Mucosa of descending colon (tissue), 3 donors: ENCODE results near the gene CCDC50. TPM values are rescaled to one million over a fixed set of nuclear protein-coding genes. Genes with fewer than 3 reads are reported as not detected.

ENCODE experiments used
- ATAC-seq: fragments of 200-7000 bp; cut with Tn5 transposase; one replicate; pipeline ENCODE4 v1.9.1; 2020; ENCODE audit warnings: mild to moderate bottlenecking, moderate library complexity
- DNase-seq, 3 donors: peaks; one replicate each; pipeline ENCODE4 v3.0.0-alpha.2; 2020
- H3K36me3 ChIP-seq: fragments of 200-600 bp; one replicate; pipeline ENCODE4 v1.8.0; 2021; ENCODE audit warnings: low read depth, mild to moderate bottlenecking
- H3K4me1 ChIP-seq: fragments of 200-600 bp; one replicate; pipeline ENCODE4 v1.8.0; 2021; ENCODE audit warnings: low read depth, mild to moderate bottlenecking
- H3K4me3 ChIP-seq: fragments of 200-600 bp; one replicate; pipeline ENCODE4 v1.8.0; 2021; ENCODE audit warnings: mild to moderate bottlenecking
- H3K9me3 ChIP-seq: fragments of 200-600 bp; one replicate; pipeline ENCODE4 v1.8.0; 2021; ENCODE audit warnings: mild to moderate bottlenecking
- CTCF ChIP-seq: fragments of 200-600 bp; IDR thresholded peaks from one replicate; pipeline ENCODE4 v1.8.0; 2022; ENCODE audit warnings: antibody characterized with exemption, mild to moderate bottlenecking
- intact Hi-C, 2 donors: fragments of 100-400 bp; cut with DNase I in 1 of 2; cut with micrococcal nuclease in 1 of 2; formaldehyde crosslinking; loops; one replicate each; pipeline versions ENCODE4 v1.11.0 to v1.11.1; 2022; cut with DNase I, micrococcal nuclease
- total RNA-seq, 3 donors: library from RNA; stranded (reverse); fragmentation: NEBNext Ultra II Directional in 2 of 3; extraction: Animal tissue kit (Norgen Biotek cat#: 25700) in 2 of 3; gene quantifications; one replicate each; pipeline versions ENCODE4 v1.2.1 to v1.2.4, GENCODE V29; 2021 to 2023
- donor health status: DM: no; HTN: no; CAD: no; lungs with moderate emphysema.
- donor health status: DM: no; HTN: no; CAD: no.
- donor health status: DM: no; HTN: yes; CAD: no.

The CCDC50 gene
- total RNA-seq, 3 donors from 2014 or later: 41.8 to 89.8 (median 60.2) TPM

GRCh38 chr3:191366675-191367074 is 37.5 kb downstream of the CCDC50 start:
- no peak for TF ChIP-seq CTCF
- no peak for DNase-seq
- no peak overlapping the region for H3K4me3 ChIP-seq
- no peaks in the 10 kb centered on the region for H3K9me3 ChIP-seq
- no peaks in the 10 kb centered on the region for H3K36me3 ChIP-seq
- no peaks in the 10 kb centered on the region for H3K4me1 ChIP-seq
- intact Hi-C loops: no loop called here
- no peak for ATAC-seq

GRCh38 chr3:191368755-191369615 is 39.8 kb downstream of the CCDC50 start:
- TF ChIP-seq CTCF: no peak
- Histone ChIP-seq H3K4me1 (no peaks in the 10 kb centered on the region), H3K4me3 (no peak overlapping the region), H3K9me3 (no peaks in the 10 kb centered on the region), H3K36me3 (no peaks in the 10 kb centered on the region)
- no peak for ATAC-seq
- DNase-seq: no peak
- intact Hi-C loops: no loop called here

- Histone ChIP-seq H3K4me3 (no peak overlapping the region), H3K36me3 (no peaks in the 10 kb centered on the region), H3K9me3 (no peaks in the 10 kb centered on the region), H3K4me1 (no peaks in the 10 kb centered on the region)
- ATAC-seq: no peak
- intact Hi-C loops: no loop called here
- no peak for DNase-seq
- TF ChIP-seq CTCF: no peak
Observed at GRCh38 chr3:191369616-191370010, 40.4 kb downstream of the CCDC50 start.

- H3K36me3 ChIP-seq: no peaks in the 10 kb centered on the region
- ATAC-seq (no peak), DNase-seq (no peak)
- intact Hi-C loops: no loop called here
- no peak for TF ChIP-seq CTCF
- H3K4me1 ChIP-seq: peaks cover 12% of the 10 kb centered on the region
- no peaks in the 10 kb centered on the region for H3K9me3 ChIP-seq
- H3K4me3 ChIP-seq: no peak overlapping the region
Observed at GRCh38 chr3:191372122-191372521, 42.9 kb downstream of the CCDC50 start.

- intact Hi-C loops: no loop called here
- ATAC-seq: no peak
Observed at GRCh38 chr3:191373327-191373726, 44.1 kb downstream of the CCDC50 start.

More at GRCh38 chr3:191373327-191373726, 44.1 kb downstream of the CCDC50 start:
- no peaks in the 10 kb centered on the region for H3K9me3 ChIP-seq
- peaks cover 13% of the 10 kb centered on the region for H3K4me1 ChIP-seq
- no peak for TF ChIP-seq CTCF
- H3K4me3 ChIP-seq: no peak overlapping the region
- no peaks in the 10 kb centered on the region for H3K36me3 ChIP-seq
- no peak for DNase-seq
